ENCODE measurements around the gene AXL.
"Not testable (repeated sequence)": the region's sequence is repeated elsewhere in the genome, so short reads cannot be mapped to it uniquely, and the experiment has no call there.

AXL gene

DNA sequence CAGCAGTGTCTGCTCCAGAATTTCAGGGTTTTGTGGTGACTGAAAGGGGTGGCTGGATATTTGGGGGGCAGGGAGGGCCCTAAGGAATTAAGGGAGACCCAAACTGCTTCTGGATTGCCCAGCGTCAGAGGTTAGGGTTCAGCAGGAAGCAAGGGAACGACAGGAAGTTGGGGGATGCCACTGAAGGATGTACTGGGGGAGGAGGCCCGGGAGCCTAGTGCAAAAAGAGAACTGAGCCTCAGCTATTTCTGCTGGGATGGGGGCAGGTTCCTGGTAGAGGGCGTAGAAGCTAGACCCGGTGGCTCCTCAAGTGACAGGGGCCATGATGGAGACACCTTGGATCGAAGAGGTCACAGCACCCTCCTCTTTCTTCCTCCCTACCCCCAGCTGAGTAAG lies 24.9 kb upstream of the AXL start:
- FAIRE-seq (no peak), DNase-seq (ENCODE audit: insufficient read length, low spot score) (no peak)

DNA sequence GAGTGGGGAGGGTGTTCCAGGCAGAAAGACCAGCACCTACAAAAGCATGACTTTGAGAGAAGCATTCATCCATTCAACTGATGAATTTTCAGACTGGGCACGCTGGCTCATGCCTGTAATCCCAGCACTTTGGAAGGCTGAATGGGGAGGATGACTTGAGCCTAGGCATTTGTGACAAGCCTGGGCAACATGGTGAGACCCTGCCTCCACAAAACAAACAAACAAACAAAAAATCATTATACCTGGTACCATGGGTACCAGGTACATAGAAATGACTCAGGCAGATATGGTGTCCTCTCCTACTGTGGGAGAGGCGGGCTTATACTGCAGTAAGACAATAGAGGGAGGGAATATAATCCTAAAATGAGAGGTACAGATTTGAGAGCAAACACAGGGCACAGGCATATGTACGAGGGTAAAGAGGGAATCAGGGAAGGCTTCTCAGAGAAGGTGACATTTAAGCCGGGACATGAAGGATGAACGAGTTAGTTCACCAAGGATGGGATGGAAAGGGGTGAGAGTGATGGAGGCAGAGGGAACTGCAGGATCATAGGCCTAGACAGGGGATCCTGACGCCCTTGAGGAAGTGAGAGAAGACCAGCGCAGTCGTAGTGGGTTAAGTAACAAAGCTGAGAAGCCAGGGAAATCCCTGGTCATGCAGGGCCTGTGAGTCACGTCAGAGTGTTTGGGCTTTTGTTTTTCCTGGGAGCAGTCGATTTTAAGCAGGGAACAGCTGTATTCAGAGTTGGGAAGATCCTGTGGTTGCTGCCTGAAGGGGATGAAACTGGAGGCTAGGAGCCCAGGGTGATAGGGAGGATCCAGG lies 23.1 kb upstream of the AXL start:
- no peak for FAIRE-seq
- no peak for DNase-seq (ENCODE audit: insufficient read length, low spot score)
- TF ChIP-seq POLR2A (IDR thresholded peaks at IDR 0.05; ENCODE audit: low read depth, low read length) = no peak

More for the DNA sequence above, 24.9 kb upstream of the AXL start:
- no peak for TF ChIP-seq POLR2A (IDR thresholded peaks at IDR 0.05; ENCODE audit: low read depth, low read length)

DNA sequence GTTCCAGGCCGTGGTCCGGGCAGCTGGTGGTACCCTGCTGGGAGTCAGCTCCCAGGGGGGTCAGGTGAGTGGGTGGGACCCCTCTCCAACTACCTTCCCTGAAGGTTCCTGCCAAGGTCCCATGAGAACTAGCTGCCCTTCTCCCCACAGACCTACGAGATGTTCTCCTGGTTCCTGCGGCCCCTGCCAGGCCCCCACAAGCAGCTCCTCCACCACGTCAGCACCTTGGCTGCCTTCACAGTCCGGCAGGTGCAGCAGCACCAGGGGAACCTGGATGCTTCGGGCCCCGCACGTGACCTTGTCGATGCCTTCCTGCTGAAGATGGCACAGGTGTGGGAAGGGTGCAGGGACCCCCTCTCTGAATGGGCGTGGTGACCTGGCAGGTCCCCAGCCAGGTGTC lies 20.5 kb upstream of the AXL start:
- FAIRE-seq (no peak), DNase-seq (ENCODE audit: insufficient read length, low spot score) (no peak)
- TF ChIP-seq POLR2A (IDR thresholded peaks at IDR 0.05; ENCODE audit: low read depth, low read length) = no peak

DNA sequence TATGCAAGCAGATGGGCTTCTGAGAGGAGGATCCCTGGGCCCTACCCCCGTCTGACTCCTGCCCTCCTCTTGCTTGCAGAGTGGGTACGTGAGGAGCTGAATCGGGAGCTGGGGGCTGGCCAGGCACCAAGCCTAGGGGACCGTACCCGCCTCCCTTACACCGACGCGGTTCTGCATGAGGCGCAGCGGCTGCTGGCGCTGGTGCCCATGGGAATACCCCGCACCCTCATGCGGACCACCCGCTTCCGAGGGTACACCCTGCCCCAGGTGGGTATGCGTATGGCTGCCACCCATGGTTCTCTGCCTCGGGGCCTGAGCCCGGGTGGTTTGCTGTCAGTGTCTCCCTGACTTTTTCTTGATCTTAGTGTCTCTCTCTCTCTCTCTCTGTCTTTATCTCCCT lies 15.7 kb upstream of the AXL start:
- no peak for FAIRE-seq
- DNase-seq (ENCODE audit: insufficient read length, low spot score) = no peak
- no peak for TF ChIP-seq POLR2A (IDR thresholded peaks at IDR 0.05; ENCODE audit: low read depth, low read length)

DNA sequence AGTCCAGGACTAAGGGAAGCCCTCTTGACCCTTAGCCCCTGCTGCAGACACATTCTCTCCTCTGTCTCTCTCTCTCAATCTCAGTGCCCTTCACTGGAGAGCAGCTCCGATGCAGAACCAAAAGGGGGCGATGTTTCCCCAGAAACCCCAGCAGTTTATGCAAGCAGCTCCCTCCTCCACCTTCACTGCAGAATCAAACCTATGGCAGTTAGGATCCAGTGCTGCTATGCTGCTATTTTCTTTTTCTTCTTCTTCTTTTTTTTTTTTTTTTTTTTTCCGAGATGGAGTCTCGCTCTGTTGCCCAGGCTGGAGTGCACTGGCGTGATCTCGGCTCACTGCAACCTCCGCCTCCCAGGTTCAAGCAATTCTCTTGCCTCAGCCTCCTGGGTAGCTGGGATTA lies 14.7 kb upstream of the AXL start:
- not testable (repeated sequence) for FAIRE-seq
- DNase-seq (ENCODE audit: insufficient read length, low spot score) = peak; percentile 86

DNA sequence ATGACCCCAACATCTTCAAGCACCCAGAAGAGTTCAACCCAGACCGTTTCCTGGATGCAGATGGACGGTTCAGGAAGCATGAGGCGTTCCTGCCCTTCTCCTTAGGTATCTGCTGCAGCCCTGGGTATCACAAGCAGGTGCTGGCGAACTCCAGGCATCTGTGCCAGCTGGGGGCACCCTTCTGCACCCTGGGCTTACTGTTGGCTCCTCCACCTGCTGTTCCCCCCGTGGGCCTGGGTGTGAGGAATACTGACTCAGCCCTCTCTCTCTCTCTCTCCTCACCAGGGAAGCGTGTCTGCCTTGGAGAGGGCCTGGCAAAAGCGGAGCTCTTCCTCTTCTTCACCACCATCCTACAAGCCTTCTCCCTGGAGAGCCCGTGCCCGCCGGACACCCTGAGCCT lies 13.0 kb upstream of the AXL start:
- DNase-seq (ENCODE audit: insufficient read length, low spot score) (no peak), FAIRE-seq (no peak)
- TF ChIP-seq POLR2A (IDR thresholded peaks at IDR 0.05; ENCODE audit: low read depth, low read length) = no peak

DNA sequence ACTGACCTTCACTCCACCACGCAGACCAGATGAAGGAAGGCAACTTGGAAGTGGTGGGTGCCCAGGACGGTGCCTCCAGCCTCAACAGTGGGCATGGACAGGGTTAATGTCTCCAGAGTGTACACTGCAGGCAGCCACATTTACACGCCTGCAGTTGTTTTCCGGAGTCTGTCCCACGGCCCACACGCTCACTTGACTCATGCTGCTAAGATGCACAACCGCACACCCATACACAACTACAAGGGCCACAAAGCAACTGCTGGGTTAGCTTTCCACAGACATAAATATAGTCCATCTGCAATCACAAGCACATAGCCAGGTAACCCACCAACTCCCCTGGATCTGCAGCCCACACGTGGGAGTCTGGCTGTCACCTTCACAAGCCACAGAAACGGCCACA lies 12.6 kb upstream of the AXL start:
- DNase-seq (ENCODE audit: insufficient read length, low spot score) (no peak), FAIRE-seq (no peak)
- no peak for TF ChIP-seq POLR2A (IDR thresholded peaks at IDR 0.05; ENCODE audit: low read depth, low read length)

DNA sequence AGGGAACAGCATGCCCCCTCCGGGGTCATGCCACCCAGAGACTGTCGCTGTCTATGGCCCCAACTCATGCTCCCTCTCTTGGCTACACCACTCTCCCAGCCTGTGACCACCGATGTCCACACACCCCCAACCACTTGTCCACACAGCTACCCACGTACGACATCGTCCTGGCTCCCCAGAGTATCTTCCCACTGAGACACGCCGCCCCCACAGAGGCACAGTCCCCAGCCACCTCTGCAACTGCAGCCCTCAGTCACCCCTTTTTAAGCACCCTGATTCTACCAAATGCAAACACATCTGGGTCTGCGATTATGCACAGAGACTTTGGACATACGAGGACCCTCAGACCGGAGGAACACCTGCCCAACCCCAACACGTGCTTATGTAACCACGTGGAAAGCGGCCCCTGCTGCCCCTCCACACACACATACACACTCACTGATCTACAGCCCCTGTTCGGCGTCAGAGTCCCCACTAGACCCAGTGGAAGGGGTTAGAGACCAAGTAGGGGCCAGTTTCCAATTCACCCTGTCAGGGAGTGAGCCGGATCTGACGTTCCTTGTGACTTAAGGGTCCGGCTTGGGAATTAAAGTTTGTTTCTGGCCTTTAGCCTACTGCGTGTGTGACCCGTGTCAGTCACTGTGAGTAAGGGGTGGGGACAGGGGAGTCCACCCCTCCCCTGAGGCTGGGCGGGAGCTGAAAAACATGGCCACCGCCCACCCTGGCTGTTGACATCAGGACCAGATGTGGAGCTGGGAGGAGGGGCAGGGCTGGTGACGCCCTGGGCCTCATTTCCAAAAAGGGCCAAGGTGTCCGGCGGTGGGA lies 11.9 kb upstream of the AXL start:
- DNase-seq (ENCODE audit: insufficient read length, low spot score) = no peak
- TF ChIP-seq POLR2A (IDR thresholded peaks at IDR 0.05; ENCODE audit: low read depth, low read length) = no peak
- no peak for FAIRE-seq

DNA sequence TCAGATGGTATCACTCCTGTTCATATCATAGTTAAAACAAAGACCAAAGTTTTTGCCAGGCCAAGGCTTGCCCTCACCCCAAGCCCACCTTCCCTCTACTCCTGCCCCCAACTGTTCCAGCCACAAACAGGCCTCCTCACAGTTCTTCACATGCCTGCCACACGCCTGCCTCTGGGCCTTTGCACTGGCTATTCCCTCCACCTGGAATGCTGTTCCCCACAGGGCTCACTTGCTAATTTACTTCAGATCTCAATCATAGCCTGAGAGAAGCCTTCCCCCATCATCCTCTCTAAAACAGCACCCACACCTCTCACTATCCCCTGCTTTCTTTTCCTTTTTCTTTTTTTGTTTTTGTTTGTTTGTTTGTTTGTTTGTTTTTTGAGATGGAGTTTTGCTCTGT lies 4.9 kb upstream of the AXL start:
- DNase-seq (ENCODE audit: insufficient read length, low spot score) (no peak), FAIRE-seq (no peak)
- no peak for TF ChIP-seq POLR2A (IDR thresholded peaks at IDR 0.05; ENCODE audit: low read depth, low read length)

DNA sequence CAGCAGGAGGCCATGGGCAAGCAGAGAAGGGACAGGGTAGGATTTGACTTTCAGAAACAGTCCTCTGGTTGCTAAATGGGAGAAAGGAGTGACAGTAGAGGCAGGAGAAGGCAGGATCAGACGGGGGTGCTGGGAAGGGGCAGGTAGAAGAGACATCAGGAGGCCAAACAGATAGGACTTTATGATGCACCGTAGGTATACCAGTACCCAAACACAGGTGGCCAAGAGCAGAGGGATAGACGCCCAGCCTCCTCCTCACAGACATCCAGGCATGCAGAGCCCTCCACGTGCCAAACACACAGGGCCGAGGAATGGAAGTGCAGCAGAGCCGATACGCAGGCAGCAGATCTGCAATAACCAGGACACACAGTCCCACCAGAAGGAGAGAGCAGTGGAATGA lies 1.3 kb upstream of the AXL start:
- FAIRE-seq (no peak), DNase-seq (ENCODE audit: insufficient read length, low spot score) (no peak)
- TF ChIP-seq POLR2A (IDR thresholded peaks at IDR 0.05; ENCODE audit: low read depth, low read length) = no peak

DNA sequence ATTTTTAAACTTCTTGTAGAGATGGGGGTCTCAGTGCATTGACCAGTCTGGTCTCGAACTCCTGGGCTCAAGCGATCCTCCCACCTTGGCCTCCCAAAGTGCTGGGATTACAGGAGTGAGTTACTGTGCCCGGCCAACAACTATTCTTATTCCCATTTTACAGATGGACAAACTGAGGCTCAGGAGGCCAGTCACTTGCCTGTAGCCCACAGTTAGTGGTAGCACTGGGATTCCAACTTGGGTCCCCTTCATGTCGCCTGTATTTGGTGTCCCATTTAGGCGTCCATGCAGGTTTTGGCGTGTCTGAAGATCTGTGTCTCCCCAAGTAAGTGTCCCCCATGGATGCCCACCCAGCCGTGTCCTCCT lies 791 bp upstream of the AXL start:
- FAIRE-seq (no peak), DNase-seq (ENCODE audit: insufficient read length, low spot score) (no peak)
- no peak for TF ChIP-seq POLR2A (IDR thresholded peaks at IDR 0.05; ENCODE audit: low read depth, low read length)

DNA sequence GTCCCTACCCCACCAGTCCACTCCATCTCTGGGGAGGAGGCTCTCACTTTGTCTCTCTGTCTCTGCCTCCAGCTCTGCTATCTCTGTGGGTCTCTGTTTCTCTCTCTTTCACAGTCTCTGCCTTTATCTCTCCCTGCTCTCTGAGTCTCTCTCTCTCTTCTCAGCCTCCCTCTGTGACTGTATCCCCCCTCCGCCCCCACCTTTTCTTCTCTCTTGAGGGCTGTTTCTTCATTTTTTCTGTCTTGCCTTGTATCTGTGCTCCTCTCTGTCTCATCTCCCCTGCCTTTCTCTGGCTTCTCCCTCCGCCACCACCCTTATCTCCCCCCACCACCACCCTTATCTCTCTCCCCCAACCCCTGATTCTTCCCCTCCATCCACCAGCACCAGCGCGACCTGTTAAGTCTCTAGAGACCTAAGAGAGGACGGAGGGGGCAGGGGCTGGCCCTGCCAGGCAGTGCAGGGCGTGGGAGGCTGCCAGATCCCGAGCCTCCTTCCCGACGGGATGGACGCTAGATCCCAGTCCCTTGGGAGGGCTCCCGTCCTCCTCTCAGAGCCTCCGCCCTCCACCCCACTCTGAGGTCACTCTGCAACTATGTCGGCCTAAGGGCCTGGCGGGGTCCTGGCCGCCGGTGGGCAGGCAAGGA lies 1.0 kb downstream of the AXL start:
- FAIRE-seq = no peak
- TF ChIP-seq POLR2A (IDR thresholded peaks at IDR 0.05; ENCODE audit: low read depth, low read length) = peak; percentile 70
- DNase-seq (ENCODE audit: insufficient read length, low spot score) = no peak

DNA sequence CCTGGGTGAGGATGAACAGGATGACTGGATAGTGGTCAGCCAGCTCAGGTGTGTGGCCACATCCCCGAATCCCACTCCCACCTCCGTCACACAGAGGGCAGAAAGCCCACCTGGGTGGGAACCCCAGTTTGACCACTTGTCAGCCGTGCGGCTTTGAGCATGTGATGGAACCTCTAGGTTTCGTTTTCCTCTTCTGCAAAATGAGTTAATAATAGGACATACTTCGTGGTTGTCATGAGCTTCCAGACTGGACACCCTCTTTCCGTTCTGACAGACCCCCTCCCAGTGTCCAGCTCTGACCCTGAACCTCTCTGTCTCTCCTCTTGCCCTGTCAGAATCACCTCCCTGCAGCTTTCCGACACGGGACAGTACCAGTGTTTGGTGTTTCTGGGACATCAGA lies 1.8 kb downstream of the AXL start:
- TF ChIP-seq POLR2A (IDR thresholded peaks at IDR 0.05; ENCODE audit: low read depth, low read length) = no peak
- DNase-seq (ENCODE audit: insufficient read length, low spot score) = no peak
- no peak for FAIRE-seq

DNA sequence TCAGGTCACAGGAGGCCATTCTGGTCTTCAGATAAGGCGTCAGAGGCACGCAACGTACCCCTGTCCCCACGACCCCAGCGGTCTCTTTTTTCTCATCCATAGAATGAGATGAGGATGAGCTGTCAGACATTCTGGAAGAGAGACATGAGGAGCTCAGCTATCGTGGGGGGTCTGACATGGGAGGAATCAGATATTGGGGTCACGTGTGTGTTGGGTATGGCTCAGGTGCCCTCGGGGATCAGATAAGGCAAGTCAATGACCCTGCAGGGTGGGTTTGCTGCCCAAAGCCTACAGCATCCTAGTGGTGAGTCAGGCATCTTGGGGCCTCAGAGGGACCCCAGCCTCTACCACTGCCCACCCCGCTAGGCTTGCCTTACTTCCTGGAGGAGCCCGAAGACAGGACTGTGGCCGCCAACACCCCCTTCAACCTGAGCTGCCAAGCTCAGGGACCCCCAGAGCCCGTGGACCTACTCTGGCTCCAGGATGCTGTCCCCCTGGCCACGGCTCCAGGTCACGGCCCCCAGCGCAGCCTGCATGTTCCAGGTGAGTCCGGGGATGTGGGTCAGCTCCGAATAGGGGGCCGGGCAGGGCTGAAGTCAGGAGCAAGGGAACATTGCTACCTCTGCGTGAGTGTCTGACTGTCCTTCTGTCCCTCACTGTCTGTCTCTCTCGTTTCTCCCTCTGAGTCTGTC lies 2.6 kb downstream of the AXL start:
- TF ChIP-seq POLR2A (IDR thresholded peaks at IDR 0.05; ENCODE audit: low read depth, low read length) = no peak
- DNase-seq (ENCODE audit: insufficient read length, low spot score) (no peak), FAIRE-seq (no peak)

Data from H54 (cell line).